ENCODE measurements around the gene RLN3.
"Not testable (repeated sequence)": the region's sequence is repeated elsewhere in the genome, so short reads cannot be mapped to it uniquely, and the experiment has no call there.

Gene RLN3

DNA sequence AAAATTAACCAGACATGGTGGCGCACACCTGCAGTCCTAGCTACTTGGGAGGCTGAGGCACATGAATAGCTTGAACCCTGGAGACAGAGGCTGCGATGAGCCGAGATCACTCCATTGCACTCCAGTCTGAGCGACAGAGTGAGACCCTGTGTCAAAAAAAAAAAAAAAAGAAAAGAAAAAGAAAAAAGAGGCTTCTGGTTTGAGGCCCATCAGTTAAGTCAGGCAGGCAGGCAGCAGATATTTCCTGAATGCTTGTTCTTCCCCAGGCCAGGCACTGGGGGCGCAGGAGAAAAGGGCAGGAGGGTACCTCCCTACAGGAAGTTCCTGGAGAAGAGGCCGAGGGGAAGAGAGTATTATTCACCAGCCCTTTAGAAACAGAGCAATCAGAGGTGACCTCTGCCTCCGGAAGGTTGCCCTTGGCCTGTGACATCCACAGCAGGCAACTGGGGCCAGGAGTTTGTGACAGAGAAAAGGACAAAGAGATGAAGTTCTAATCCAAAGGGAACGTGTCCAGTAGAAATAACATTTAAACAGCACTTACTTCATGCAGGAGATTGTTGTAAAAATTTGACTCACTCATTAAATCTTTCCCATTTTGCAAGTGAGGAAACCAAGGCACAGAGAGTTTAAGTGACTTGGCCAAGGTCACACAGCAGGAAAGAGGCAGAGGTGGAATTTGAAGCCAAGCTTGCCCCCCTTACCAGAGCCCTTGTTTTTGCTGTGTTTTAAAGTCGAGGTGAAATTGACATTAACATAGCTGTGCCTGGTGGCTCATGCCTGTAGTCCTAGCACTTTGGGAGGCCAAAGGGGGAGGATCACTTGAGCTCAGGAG lies 4.3 kb upstream of the RLN3 start:
- DNase-seq = no peak

DNA sequence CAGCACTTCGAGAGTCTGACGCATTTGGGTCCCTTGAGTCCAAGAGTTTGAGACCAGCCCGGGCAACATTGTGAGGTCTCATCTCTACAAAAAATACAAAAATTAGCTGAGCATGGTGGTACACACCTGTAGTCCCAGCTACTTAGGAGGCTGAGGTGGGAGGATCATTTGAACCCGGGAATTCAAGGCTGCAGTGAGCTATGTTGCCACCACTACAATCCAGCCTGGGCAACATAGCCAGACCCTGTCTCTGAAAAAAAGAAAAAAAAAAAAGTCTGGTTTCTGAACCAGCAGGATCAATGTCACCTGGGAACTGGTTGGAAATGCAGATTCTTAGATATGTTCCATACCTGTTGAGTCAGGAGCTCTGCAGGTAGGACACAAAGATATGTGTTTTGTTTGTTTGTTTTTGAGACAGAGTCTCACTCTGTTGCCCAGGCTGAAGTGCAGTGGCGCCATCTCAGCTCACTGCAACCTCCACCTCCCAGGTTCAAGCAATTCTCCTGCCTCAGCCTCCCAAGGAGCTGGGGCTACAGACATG lies 1.2 kb upstream of the RLN3 start:
- DNase-seq = not testable (repeated sequence)

DNA sequence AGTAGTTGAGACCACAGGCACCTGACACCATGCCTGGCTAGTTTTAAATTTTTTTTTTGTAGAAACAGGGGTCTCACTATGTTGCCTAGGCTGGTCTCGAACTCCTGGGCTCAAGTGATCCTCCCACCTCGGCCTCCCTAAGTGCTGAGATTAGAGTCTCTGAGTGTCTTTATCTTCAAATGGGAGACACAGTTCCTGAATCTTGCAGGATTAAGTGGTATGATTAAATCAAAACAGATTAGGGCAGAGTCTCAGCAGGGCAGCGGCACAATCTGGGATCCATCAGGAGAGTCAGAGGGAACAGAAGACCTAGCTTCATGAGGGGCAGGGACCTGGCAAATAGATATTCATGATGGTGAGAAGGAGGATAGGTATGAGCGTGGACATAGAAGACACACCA lies 953 bp downstream of the RLN3 start:
- no peak for DNase-seq

DNA sequence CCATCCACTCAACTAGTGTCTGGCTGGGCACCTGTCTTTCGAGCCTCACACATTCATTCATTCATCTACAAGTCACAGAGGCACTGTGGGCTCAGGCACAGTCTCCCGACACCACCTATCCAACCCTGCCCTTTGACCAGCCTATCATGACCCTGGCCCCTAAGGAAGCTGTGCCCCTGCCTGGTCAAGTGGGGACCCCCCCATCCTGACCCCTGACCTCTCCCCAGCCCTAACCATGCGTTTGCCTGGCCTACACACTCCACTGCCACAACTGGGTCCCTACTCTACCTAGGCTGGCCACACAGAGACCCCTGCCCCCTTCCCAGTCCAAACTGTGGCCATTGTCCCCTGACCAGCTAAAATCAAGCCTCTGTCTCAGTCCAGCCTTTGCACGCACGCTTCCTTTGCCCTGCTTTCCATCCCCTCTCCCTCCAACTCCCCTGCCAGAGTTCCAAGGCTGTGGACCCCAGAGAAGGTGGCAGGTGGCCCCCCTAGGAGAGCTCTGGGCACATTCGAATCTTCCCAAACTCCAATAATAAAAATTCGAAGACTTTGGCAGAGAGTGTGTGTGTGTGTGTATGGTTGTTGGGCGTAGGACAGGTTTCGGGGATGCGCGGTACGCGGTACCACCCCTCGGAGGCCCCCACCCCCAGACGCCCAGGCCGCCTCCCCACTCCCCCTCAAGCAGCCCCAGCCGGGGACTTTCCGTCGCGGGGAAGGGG lies 3.2 kb downstream of the RLN3 start:
- DNase-seq = no peak

DNA sequence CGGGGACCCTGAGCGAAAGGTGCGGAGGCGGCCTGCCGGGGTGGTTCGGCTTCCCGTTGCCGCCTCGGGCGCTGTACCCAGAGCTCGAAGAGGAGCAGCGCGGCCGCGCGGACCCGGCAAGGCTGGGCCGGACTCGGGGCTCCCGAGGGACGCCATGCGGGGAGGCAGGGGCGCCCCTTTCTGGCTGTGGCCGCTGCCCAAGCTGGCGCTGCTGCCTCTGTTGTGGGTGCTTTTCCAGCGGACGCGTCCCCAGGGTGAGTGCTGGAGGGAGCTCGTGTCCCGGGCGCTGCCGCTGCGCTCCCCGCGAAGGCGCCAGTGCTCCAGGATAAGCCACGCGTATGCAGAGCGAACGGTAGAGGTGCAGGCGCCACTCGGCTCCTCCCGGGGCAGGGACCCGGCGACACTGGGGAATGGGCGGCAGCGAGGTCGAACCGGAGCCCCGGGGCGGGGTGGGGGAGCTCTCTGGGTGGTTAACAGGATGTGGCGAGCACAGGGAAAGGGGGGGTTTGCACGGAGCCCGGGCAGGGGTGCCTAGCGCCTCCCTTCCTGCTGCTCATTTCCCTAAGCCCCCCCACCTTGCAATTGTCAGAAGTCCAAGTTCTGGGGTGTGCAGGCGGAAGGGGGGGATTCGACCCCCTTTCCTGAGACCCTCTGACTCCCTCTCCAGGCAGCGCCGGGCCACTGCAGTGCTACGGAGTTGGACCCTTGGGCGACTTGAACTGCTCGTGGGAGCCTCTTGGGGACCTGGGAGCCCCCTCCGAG lies 4.0 kb downstream of the RLN3 start, which contains the start of gene IL27RA:
IL27RA (plus strand) TSS at position 44 of the 762 bp plus-strand sequence; CDS start at position 155, 111 bp downstream.
- no peak for DNase-seq

DNA sequence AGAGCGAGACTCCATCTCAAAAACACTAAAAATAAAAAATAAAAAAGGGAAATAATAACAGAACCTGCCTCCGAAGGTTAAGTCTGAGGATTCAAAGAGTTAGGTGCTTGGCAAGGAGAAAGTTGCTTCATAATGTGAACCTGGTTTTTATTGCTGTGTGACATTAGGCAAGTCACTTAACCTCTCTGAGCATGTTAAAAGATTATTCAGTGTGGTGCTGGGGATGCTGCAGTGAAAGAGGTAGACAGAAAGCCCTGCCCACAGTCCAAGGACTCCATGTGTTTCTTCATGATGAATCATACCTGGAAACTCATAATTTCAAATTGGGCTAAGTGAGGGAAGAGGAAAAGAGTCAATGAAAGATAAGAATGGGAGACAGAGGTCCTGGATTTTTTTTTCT lies 6.0 kb downstream of the RLN3 start:
- no peak for DNase-seq

DNA sequence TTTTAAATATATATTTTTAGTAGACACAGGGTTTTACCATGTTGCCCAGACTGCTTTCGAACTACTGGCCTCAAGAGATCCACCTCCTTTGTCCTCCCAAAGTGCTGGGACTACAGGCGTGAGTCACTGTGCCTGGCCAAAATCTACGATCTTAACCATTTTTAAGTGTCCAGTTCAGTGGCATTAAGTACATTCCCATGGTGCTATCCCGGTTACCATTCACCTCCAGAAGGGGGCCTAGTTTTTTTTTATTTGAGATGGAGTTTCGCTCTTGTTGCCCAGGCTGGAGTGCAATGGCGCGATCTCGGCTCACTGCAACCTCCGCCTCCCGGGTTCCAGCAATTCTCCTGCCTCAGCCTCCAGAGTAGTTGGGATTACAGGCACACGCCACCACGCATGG lies 7.2 kb downstream of the RLN3 start:
- DNase-seq = not testable (repeated sequence)

DNA sequence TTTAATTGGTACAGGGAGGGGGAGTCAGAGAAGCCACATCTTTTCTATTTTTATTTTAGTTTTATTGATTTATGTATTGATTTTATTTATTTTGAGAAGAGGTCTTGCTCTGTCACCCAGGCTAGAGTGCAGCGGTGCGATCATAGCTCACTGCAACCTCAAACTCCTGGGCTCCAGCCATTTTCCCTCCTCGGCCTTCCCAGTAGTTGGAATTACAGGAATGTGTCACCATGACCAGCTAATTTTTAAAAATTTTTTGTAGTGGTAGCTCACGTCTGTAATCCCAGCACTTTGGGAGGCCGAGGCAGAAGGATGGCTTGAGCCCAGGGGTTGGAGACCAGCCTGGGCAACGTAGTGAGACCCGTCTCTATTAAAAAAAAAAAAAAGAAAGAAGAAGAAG lies 7.8 kb downstream of the RLN3 start:
- DNase-seq = no peak

DNA sequence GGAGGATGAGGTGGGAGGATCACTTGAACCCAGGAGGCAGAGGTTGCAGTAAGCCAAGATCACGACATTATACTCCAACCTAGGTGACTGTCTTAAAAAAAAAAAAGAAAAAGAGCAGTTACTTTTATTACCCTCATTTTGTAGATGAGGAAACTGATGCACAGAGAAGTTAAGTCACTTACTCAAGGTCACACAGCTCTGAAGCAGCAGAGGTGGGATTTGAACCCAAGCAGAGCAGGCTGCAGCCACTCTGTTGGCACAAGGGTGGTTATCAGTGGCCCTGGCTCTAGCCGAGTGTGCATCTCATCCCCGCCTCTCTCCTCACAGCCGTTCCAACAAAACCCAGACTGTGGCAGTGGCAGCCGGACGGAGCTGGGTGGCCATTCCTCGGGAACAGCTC lies 11.2 kb downstream of the RLN3 start:
- DNase-seq = no peak

DNA sequence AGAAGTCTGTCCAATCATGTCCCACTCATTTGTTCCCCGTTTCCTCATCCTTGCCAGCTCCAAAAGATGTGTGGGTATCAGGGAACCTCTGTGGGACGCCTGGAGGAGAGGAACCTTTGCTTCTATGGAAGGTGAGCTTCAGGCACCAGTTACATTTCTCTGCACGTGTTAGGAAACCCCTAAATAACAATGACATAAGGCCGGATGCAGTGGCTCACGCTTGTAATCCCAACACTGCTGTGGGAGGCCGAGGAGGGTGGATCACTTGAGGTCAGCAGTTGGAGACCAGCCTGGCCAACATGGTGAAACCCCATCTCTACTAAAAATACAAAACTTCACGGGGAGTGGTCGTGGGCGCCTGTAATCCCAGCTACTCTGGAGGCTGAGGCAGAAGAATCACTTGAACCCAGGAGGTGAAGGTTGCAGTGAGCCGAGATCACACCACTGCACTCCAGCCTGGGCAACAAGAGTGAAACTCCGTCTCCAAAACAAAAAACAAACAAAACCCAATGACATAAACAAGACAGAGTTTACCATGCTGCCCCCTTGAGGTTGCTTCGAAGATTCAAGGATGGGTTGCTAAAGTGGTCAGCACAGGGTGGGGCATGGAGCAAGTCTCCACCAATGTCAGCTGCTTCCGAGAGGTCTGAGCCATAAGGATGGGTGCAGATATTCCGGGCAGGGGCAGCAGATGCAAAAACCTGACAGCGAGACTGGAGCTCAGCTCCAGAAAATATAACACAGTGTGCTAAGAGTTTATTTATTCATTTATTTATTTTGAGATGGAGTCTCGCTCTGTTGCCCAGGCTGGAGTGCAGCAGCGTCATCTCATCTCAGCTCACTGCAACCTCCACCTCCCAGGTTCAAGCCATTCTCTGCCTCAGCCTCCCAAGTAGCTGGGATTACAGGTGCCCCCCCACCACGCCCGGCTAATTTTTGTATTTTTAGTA lies 15.0 kb downstream of the RLN3 start:
- DNase-seq = not testable (repeated sequence)

DNA sequence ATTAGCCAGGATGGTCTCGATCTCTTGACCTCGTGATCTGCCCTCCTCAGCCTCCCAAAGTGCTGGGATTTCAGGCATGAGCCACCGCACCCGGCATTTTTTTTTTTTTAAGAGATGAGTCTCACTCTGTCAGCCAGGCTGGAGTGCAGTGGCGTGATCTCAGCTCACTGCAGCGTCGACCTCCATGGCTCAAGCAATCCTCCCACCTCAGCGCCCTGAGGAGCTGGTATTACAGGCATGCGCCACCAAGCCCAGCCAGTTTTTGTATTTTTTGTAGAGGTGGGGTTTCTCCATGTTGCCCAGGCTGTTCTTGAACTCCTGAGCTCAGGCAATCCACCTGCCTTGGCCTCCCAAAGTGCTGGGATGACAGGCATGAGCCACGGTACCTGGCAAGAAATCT lies 19.9 kb downstream of the RLN3 start:
- not testable (repeated sequence) for DNase-seq

DNA sequence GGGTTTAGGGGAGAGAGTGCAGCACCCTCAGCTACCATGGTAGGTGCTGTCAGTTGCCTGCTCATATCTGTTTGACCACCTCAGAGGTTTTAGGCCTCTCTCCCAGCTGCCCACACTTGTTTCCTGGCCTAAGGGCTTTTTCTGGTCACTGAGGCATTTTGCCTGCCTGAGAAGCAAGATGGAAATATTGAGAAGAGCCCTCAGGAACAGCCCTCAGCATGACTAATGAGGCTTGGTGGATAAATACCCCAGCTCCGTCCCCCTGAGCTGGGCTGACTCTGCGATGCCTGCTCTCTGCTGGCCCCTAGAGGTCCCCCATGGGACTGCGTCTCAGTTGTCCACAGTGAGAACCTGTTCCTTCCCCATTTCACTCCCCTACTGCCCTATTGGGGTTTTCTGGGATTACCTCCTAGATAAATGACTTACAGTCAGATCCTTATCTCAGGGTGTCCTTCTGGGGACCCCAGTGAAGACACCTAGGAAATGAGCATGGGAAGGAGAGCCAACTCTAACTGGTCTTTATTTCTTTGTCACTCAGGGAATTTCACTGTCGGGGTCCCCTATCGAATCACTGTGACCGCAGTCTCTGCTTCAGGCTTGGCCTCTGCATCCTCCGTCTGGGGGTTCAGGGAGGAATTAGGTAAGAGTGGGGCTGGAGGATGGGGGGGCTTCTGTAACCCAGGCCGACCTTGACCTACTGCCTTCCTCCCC lies 20.6 kb downstream of the RLN3 start:
- no peak for DNase-seq

DNA sequence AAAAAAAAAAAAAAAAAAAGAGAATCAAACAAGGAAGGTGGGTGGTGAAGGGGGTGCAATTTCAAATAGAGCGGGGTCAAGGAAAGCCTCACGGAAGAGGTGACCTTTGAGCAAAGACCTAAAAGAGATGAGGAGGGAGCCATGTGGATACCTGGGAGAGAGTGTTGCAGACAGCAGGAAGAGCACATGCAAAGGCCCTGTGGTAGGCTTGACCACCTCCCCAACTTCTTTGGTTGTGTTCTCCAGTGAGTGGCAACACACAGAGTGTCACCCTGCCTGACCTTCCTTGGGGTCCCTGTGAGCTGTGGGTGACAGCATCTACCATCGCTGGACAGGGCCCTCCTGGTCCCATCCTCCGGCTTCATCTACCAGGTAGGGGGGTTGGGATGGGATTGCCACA lies 22.6 kb downstream of the RLN3 start:
- DNase-seq = no peak

DNA sequence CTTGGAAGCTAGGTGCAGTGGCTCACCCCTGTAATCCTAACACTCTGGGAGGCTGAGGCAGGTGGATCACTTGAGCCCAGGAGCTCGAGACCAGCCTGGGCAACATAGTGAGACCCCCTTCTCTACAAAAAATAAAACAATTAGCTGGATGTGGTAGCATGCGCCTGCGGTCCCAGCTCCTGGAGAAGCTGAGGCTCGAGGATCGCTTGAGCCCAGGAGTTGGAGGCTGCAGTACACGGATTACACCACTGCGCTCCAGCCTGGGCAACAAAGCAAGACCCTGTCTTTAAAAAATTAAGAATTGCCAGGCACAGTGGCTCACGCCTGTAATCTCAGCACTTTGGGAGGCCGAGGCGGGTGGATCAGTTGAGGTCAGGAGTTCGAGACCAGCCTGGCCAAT lies 23.0 kb downstream of the RLN3 start:
- DNase-seq = not testable (repeated sequence)

DNA sequence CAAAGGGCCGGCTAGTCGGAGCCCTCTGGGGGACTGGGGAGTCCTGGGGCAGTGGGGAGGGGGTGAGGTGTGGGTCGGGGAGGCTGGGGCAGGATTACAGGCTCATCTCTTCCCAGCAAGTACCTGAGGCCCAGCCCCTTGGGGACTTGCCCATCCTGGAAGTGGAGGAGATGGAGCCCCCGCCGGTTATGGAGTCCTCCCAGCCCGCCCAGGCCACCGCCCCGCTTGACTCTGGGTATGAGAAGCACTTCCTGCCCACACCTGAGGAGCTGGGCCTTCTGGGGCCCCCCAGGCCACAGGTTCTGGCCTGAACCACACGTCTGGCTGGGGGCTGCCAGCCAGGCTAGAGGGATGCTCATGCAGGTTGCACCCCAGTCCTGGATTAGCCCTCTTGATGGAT lies 24.0 kb downstream of the RLN3 start:
- no peak for DNase-seq

DNA sequence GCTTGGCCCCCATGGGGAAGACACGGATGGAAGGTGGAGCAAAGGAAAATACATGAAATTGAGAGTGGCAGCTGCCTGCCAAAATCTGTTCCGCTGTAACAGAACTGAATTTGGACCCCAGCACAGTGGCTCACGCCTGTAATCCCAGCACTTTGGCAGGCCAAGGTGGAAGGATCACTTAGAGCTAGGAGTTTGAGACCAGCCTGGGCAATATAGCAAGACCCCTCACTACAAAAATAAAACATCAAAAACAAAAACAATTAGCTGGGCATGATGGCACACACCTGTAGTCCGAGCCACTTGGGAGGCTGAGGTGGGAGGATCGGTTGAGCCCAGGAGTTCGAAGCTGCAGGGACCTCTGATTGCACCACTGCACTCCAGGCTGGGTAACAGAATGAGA lies 24.5 kb downstream of the RLN3 start:
- no peak for DNase-seq

DNA sequence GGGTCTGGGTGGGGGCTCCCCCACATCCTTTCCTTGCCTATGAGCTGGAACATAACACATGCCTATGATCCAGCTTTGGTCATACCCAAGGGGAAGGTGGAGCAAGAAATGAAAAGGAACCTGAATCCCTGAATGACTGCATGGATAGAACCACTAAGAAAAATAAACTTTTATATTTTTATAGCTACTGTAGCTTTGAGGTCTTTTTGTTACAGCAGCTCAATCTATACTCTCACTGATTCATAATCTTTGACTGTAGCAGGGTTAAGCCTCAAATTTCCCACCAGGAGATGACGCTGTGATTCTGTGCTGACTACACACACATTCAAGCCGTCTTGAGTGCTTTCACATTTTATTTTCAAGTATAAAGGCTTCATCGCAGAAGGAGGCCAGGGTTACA lies 25.1 kb downstream of the RLN3 start:
- no peak for DNase-seq

DNA sequence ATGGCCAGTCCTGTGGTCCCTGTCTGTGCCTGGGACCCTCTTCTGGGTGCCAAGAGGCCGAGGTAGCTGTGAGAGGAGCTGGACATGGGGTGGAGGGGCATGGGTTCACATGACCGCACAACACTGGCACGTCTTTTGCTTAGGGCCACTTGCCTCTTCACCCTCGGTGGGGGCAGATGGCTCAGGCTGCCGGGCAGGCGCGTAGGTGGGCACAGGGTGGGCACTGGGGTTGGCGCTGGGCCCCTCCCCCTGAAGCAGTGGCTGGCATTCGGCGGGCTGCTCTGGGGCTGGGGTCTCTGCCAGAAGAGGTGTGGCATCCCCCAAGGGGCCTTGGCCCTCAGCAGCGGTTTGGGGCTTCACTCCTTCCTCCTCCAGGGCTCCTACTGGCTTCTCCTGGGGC lies 25.6 kb downstream of the RLN3 start:
- no peak for DNase-seq

DNA sequence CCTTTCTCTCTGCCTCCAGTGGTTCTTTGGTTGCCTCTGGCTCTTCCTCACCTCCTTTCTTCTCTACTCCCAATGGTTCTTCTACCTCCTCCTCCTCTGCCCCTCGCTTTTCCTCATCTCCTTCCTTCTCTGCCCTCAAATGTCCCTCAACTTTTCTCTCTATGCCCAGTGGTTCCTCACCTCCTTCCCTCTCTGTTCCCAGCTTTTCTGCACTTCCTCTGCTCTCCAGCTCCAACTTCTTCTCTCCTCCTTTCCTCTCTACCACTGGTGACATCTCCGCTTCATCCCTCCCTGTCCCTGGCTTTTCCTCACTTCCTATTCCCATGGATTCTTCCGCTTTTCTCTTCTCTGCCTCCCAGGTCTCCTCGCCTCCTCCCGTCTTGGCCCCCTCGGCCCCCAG lies 26.2 kb downstream of the RLN3 start:
- no peak for DNase-seq

DNA sequence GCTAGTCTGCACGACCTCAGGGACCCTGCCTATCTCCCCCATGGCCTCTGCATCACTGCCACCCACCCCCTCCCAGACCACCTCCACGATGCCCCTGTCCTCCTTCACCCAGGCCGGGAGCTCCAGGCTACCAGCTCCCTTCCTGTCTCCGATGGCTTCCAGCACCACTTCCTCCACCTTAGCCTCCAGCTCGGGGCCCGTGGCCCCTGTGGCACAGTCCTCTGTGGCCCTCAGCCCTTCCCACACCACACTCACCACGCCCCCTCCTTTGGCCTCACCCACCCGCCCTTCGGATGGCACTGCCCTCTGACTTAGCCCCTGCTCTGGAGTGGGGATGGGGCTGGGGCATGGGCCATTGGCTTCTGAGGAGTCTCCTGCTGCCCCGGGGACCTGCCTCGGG lies 26.8 kb downstream of the RLN3 start:
- no peak for DNase-seq

DNA sequence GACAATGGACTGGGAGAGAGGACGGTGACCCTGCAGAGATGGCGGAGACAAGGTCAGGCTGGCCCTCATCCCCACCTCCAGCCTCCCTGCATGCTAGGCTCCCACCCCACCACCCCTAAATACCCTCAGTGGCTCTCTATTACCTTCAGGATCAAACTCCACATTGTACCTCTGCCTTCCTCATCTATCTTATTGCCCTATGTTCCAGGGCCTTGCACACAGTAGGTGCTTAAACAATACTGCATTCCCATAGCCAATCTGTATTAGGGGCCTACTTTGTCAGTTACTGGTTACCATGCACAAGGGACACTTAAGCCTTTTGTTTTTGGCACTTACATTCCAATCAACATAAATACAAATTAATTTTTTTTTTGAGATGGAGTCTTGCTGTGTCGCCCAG lies 27.4 kb downstream of the RLN3 start:
- DNase-seq = no peak

Measured in GOT3 (cell line).